Endothelial cell of umbilical vein (primary cell): ENCODE data around the gene ULBP2. TPM values are rescaled to one million over a fixed set of nuclear protein-coding genes. Genes with fewer than 3 reads are reported as not detected.
"Not testable (repeated sequence)": the region's sequence is repeated elsewhere in the genome, so short reads cannot be mapped to it uniquely, and the experiment has no call there.

Source experiments
- BruUV-seq: library from RNA; stranded (reverse); fragments of 400-500 nt; replicated peaks from 2 replicates; lab custom pipeline; 2021; lab: Mats Ljungman, UMichigan
- CTCF ChIA-PET: fragments of 300-600, 350-600 bp; sonication (Branson Sonifier 250); formaldehyde crosslinking; loops from one replicate; lab custom pipeline; 2021; ENCODE audit warnings: antibody characterized with exemption, inconsistent platforms; lab: Charles Lee
- POLR2A ChIA-PET: fragments of 300-600, 350-600 bp; sonication (Branson Sonifier 250); formaldehyde crosslinking; loops from one replicate; lab custom pipeline; 2021; ENCODE audit warnings: antibody characterized with exemption, inconsistent platforms; lab: Charles Lee
- DNase-seq: peaks from one replicate; pipeline ENCODE4 v3.0.0-alpha.2; 2011; ENCODE audit warnings: low read depth, low spot score
- FAIRE-seq: peaks from 2 replicates; lab custom pipeline; 2011; peaks lifted over from hg19 to GRCh38; lab: Jason Lieb, UNC
- H2AFZ ChIP-seq: 2 replicates; pipeline ENCODE4 v1.6.0; 2012; ENCODE audit warnings: low read depth, low read length, control low read depth, inconsistent platforms
- H3K27ac ChIP-seq: 2 replicates; pipeline ENCODE4 v1.5.1; 2011; ENCODE audit warnings: low read depth, mild to moderate bottlenecking, control low read depth, low read length, moderate library complexity; ENCODE audit not compliant: insufficient read depth
- H3K27me3 ChIP-seq, 2 experiments: 2 replicates each; pipeline versions ENCODE4 v1.6.0 to v1.6.1; 2011; ENCODE audit warnings: low read length in 2 of 2, mixed read lengths in 1 of 2; ENCODE audit not compliant: control insufficient read depth in 2 of 2, insufficient read depth in 2 of 2
- H3K36me3 ChIP-seq, 2 experiments: 2 replicates in 1 of 2; 3 replicates in 1 of 2; pipeline ENCODE4 v1.5.1; 2011; ENCODE audit warnings: low read length in 2 of 2, mild to moderate bottlenecking in 1 of 2, moderate library complexity in 1 of 2; ENCODE audit not compliant: control insufficient read depth in 2 of 2, insufficient read depth in 2 of 2; ENCODE audit errors: extremely low read depth in 1 of 2
- H3K4me1 ChIP-seq: 3 replicates; pipeline ENCODE4 v1.5.1; 2011; ENCODE audit warnings: mild to moderate bottlenecking, low read length; ENCODE audit not compliant: control insufficient read depth, insufficient read depth; ENCODE audit errors: extremely low read depth
- H3K4me2 ChIP-seq: 2 replicates; pipeline ENCODE4 v1.6.1; 2011; ENCODE audit warnings: low read length, control low read depth, mixed read lengths; ENCODE audit not compliant: insufficient read depth
- H3K4me3 ChIP-seq, 3 experiments: fragments of 200-600 bp in 1 of 3; sonication (generic), shearing (Covaris generic) in 1 of 3; replicated peaks in 1 of 3; 2 replicates each; pipeline ENCODE4 v1.5.1; 2011 to 2016; ENCODE audit warnings: control low read depth in 3 of 3, low read length in 3 of 3, mild to moderate bottlenecking in 2 of 3, inconsistent platforms in 1 of 3, low read depth in 1 of 3, moderate library complexity in 1 of 3; ENCODE audit not compliant: insufficient read depth in 1 of 3
- H3K79me2 ChIP-seq: 2 replicates; pipeline ENCODE4 v1.6.0; 2012; ENCODE audit warnings: low read length, inconsistent platforms; ENCODE audit not compliant: control insufficient read depth, insufficient read depth
- H3K9ac ChIP-seq: replicated peaks from 2 replicates; pipeline ENCODE3; 2011; ENCODE audit warnings: low read length, control low read depth; ENCODE audit not compliant: insufficient read depth; ENCODE audit errors: extremely low read depth
- H3K9me1 ChIP-seq: replicated peaks from 3 replicates; pipeline ENCODE4 v1.6.0; 2011; ENCODE audit warnings: mild to moderate bottlenecking, low read length; ENCODE audit not compliant: control insufficient read depth, insufficient read depth; ENCODE audit errors: extremely low read depth
- H3K9me3 ChIP-seq: replicated peaks from 2 replicates; pipeline ENCODE4 v1.5.1; 2012; ENCODE audit warnings: low read length, inconsistent platforms; ENCODE audit not compliant: control insufficient read depth, insufficient read depth
- H4K20me1 ChIP-seq: replicated peaks from 2 replicates; pipeline ENCODE3; 2011; ENCODE audit warnings: mild to moderate bottlenecking, low read length; ENCODE audit not compliant: control insufficient read depth, insufficient read depth; ENCODE audit errors: extremely low read depth
- GATA2 ChIP-seq: IDR thresholded peaks from 2 replicates; pipeline ENCODE4 v1.7.0; 2011; ENCODE audit warnings: low read depth, mild to moderate bottlenecking, moderate library complexity, mixed read lengths, low read length; ENCODE audit not compliant: insufficient read length, insufficient read depth
- JUN ChIP-seq: IDR thresholded peaks from 2 replicates; pipeline ENCODE4 v1.6.1; 2011; ENCODE audit warnings: borderline replicate concordance, low read depth; ENCODE audit not compliant: insufficient read length, insufficient read depth
- dilution Hi-C: fragments of 300-500 bp; cut with MboI; formaldehyde crosslinking; loops from one replicate; pipeline ENCODE4 v1.15.0; 2019; ENCODE audit warnings: low sequenced_read_pairs; ENCODE audit not compliant: extremely low pct_ligation_motif_present
- intact Hi-C: fragments of 100-400 bp; cut with micrococcal nuclease; formaldehyde crosslinking; loops from one replicate; pipeline ENCODE4 v1.10.0; 2022
- polyA plus RNA-seq, 4 experiments: library from polyadenylated mRNA; depleted of rRNA in 3 of 4; stranded (reverse) in 3 of 4; unstranded in 1 of 4; fragments of >200 nt; gene quantifications; 2 replicates each; pipeline versions ENCODE4 v1.2.1 to v1.2.3, GENCODE V29; 2011 to 2012; ENCODE audit warnings: missing spikeins in 1 of 4
- total RNA-seq: library from RNA; stranded (reverse); gene quantifications from 2 replicates; pipeline ENCODE4 v1.2.3, GENCODE V29; 2021

Gene ULBP2
- total and polyA plus RNA-seq, 2 donors (not counting 3 experiments of a cell fraction or from before 2014, with no cell fraction given): 7.0 to 22.8 TPM

DNA sequence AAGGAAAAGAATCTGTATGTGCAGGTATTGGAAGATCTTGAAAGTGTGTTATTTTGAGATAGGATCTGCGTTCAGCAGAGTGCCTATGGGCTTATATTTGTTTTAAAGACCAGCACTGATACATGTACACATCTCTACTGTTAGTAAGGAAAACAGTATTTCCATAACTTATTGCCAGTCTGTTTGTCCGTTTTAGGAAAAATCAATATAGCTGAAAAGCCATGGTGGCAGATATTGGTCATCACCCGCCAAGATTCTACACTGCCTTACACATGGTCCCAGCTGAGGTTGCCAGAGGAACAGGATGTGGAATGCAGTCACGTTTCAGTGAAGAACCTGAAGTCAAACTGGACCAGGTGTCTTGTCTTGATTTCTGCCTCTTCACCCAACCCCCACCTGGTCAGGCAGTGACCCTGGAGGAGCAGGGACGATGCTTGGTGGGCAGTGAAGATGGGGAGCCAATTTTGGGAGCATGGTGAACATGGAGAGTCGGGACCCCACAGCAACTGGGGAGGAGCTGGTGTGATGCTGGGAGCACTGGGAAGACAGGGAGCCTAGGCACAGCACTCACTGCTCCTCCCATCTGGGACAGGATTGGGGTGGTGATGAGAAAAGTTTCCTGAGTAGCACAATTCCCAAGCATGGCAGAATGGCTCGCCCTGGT is 14.0 kb downstream of the ULBP2 start:
- H3K4me3 ChIP-seq, DNase-seq, dilution Hi-C loops, H3K4me2 ChIP-seq, intact Hi-C loops, H4K20me1 ChIP-seq, H3K4me1 ChIP-seq, POLR2A ChIA-PET, H3K79me2 ChIP-seq, H3K9me3 ChIP-seq, H3K9me1 ChIP-seq, H3K27ac ChIP-seq, H3K9ac ChIP-seq, H3K36me3 ChIP-seq, H2AFZ ChIP-seq, BruUV-seq: not testable (repeated sequence)
- CTCF ChIA-PET: interaction anchor here (1.2 kb wide), 1 partner anchor 15 kb away, joined by 3 read pairs; no protein-coding TSS in a partner anchor
- peak; percentile 28 for FAIRE-seq
- peaks cover 26 to 46% of the 10 kb centered on the region in 2 experiments for H3K27me3 ChIP-seq

- CTCF ChIA-PET: interaction anchor here (1.8 kb wide), 1 partner anchor 59 kb away, joined by 7 read pairs; no protein-coding TSS in a partner anchor
- peak; percentile 88 for FAIRE-seq
- H3K27me3 ChIP-seq: peaks cover 11 to 34% of the 10 kb centered on the region in 2 experiments
- H3K9me3 ChIP-seq, H3K9ac ChIP-seq, H3K4me2 ChIP-seq, H3K4me1 ChIP-seq, BruUV-seq, H3K27ac ChIP-seq, H4K20me1 ChIP-seq, POLR2A ChIA-PET, intact Hi-C loops, H3K4me3 ChIP-seq, H3K36me3 ChIP-seq, H2AFZ ChIP-seq, H3K79me2 ChIP-seq, H3K9me1 ChIP-seq, dilution Hi-C loops: not testable (repeated sequence)
- peak; percentile 79 for DNase-seq
- TF ChIP-seq JUN (peak; percentile 12), GATA2 (peak; percentile 38)
Observed at GRCh38 chr6:149958124-149958523, 16.3 kb downstream of the ULBP2 start.

DNA sequence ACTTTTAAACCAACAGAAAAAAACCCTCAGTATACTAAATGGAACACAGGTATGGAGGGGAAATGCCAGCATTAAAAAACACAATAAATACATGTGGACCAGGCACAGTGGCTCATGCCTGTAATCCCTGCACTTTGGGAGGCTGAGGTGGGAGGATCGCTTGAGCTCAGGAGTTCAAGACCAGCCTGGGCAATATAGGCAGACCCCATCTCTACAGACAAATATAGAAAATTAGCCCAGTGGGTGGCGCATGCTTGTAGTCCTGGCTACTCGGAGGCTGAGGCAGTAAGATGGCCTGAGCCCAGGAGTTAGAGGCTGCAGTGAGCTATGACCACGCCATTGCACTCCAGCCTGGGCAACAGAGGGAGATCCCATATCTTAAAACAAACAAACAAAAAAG is 18.0 kb downstream of the ULBP2 start:
- H3K9ac ChIP-seq, H3K79me2 ChIP-seq, H3K9me3 ChIP-seq, H3K4me2 ChIP-seq, DNase-seq, H2AFZ ChIP-seq, H4K20me1 ChIP-seq, H3K36me3 ChIP-seq, BruUV-seq, H3K9me1 ChIP-seq, H3K27ac ChIP-seq, POLR2A ChIA-PET, dilution Hi-C loops, FAIRE-seq, H3K4me3 ChIP-seq: not testable (repeated sequence)
- peaks cover 10 to 42% of the 10 kb centered on the region in 2 experiments for H3K27me3 ChIP-seq
- CTCF ChIA-PET: interaction anchor here (0.8 to 1.2 kb wide), 3 partner anchors 19 to 47 kb away, joined by 3 read pairs; no protein-coding TSS in a partner anchor
- H3K4me1 ChIP-seq: peaks cover 21% of the 10 kb centered on the region
- intact Hi-C loops: loop anchor here (2.0 kb wide), 1 partner anchor 19 kb away; no protein-coding TSS in a partner anchor
